Body of pancreas (tissue), 4 donors: Measurements from ENCODE around the gene PATJ.

ENCODE experiments used
- CTCF ChIP-seq, 7 experiments: fragments of 450-650 bp in 4 of 7; fragments of 200-600 bp in 3 of 7; sonication (generic) in 3 of 7; IDR thresholded peaks; one replicate each; pipeline ENCODE4 v1.5.1; 2016 to 2019; ENCODE audit warnings: antibody characterized with exemption in 7 of 7
- POLR2A ChIP-seq, 3 donors: fragments of 450-650 bp; IDR thresholded peaks; one replicate each; pipeline ENCODE4 v1.6.1; 2016; ENCODE audit warnings: antibody characterized with exemption in 3 of 3, mild to moderate bottlenecking in 2 of 3

- TF ChIP-seq CTCF (IDR thresholded peaks at IDR 0.05), result no peak
- TF ChIP-seq POLR2A (IDR thresholded peaks at IDR 0.05), result no peak
These were observed 109.0 kb downstream of the PATJ start for GRCh38 chr1:61851235-61851634.
